GM12801 (cell line): ENCODE results near the gene PKP3.

Experiments
- CTCF ChIP-seq: IDR thresholded peaks from one replicate; pipeline ENCODE4 v1.5.1; 2011; ENCODE audit warnings: control low read depth; ENCODE audit not compliant: insufficient read length; ENCODE audit errors: extremely low read depth

Gene PKP3

GRCh38 chr11:380095-380480 is 13.9 kb upstream of the PKP3 start:
- TF ChIP-seq CTCF: no peak

- TF ChIP-seq CTCF: no peak
Observed at GRCh38 chr11:380491-380890, 13.5 kb upstream of the PKP3 start.

GRCh38 chr11:380996-381395 is 13.0 kb upstream of the PKP3 start:
- no peak for TF ChIP-seq CTCF

GRCh38 chr11:381501-382072 is 12.4 kb upstream of the PKP3 start:
- TF ChIP-seq CTCF: no peak

- no peak for TF ChIP-seq CTCF
Observed at GRCh38 chr11:382081-382629, 11.9 kb upstream of the PKP3 start.

GRCh38 chr11:383431-383830 is 10.6 kb upstream of the PKP3 start:
- TF ChIP-seq CTCF: no peak

GRCh38 chr11:384511-384910 is 9.5 kb upstream of the PKP3 start:
- TF ChIP-seq CTCF: no peak
